GM21737 (cell line): Measurements from ENCODE around the gene ZNF783.
"Not testable (repeated sequence)": the region's sequence is repeated elsewhere in the genome, so short reads cannot be mapped to it uniquely, and the experiment has no call there.

Experiments used
- ATAC-seq: cut with Tn5 transposase; IDR thresholded peaks from one replicate; pipeline ENCODE4 v1.9.1; 2021; ENCODE audit warnings: mild to moderate bottlenecking, moderate library complexity; ENCODE audit not compliant: unreplicated experiment

ZNF783 gene

DNA sequence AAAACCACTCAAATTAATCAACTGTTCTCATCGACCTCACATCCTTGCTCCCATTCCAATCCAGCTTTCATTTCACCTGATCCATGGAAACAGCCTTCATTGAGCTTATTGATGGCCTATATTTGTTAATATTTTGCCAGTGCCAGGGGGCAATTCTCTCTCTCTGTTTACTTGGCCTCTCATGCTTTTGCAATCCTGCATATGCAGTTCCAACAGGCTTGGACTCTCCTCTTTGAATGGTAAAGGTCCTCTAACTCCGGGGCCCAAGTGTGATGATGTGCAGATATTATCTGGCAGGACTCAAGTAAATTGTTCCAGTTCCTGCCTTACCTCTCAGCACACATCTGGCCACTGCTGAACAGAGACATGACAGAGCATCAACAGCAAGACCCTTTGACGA is 67.3 kb downstream of the ZNF783 start:
- no peak for ATAC-seq

DNA sequence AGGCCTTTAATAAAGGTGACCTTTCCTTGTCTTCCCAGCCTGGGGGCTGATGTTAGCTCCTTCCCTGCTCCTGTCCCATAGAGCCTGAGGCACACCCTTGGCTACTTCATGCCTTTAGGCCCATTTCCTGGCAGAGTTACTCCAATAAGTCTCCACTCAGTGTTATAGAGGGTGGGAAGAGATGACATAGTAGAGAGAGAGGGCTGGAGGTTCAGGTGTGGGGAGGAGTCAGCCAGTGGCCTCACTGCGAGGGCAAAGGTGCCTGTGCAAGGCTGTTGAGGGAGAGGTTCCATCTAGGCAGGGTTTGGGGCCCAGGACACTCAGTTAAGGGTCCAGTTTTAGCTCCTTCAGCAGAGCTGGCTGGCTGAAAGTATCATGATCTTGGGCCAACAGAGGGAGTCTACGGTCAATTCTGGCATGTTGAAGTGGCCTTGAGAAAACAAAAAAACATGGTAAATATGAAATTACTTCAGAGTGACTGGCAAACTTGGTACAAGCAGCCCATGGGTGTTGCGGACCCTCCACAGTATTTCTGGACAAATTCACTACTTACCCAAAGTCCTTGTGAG is 67.9 kb downstream of the ZNF783 start:
- ATAC-seq = no peak

DNA sequence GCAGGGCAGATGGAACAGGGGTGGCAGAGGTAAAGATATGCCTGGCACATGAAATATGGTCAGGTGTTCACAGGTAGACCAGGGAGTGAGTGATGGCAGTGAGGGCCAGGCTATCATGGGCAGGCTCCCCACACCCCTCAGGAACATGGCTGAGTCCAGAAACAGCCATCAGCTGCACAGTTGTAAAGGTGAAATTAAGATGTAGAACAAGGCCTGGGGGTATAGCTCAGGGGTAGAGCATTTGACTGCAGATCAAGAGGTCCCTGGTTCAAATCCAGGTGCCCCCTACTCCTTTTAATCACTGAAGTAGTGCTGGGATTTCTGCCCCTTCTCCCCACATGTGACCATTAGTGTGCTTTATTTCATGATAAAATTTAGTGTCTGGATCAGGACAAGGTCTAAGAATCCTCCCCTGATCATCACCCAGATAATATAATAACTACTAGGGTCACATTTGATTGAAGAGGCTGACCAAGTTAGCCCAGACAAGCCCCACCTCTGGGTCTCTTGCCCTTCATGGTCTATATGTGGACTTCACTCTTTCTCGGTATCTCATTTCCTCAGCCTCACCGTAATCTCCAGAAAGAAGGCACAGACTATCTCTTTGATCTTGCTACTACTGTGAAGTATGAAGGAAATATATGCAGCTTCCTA is 69.0 kb downstream of the ZNF783 start:
- ATAC-seq = no peak

DNA sequence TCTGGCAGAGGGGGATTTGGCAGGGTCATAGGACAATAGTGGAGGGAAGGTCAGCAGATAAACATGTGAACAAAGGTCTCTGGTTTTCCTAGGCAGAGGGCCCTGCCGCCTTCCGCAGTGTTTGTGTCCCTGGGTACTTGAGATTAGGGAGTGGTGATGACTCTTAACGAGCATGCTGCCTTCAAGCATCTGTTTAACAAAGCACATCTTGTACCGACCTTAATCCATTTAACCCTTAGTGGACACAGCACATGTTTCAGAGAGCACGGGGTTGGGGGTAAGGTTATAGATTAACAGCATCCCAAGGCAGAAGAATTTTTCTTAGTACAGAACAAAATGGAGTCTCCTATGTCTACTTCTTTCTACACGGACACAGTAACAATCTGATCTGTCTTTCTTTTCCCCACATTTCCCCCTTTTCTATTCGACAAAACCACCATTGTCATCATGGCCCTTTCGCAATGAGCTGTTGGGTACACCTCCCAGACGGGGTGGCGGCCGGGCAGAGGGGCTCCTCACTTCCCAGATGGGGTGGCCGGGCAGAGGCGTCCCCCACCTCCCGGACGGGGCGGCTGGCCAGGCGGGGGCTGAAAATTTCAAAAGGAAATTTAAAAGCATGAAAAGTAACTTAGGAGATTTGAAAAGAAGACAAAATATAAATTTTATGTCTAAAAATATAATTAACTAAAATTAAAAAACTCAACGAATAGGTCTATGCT is 70.8 kb downstream of the ZNF783 start:
- not testable (repeated sequence) for ATAC-seq

DNA sequence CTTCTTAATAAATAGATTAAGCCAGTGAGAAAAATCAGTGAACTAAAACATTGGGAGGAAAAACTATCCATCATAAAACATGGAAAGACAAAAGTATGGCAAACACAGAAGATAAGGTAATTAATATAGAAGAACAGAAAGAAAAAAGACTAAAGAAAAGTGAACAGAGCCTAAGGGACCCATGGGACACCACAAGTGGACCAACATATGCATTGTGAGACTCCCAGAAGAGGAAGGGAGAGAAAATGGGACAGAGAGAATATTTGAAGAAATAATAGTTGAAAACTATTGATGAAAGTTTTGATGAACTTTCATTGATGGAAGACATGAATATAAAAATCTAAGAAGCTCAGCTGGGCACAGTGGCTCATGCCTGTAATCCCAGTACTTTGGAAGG is 71.3 kb downstream of the ZNF783 start:
- ATAC-seq = no peak

DNA sequence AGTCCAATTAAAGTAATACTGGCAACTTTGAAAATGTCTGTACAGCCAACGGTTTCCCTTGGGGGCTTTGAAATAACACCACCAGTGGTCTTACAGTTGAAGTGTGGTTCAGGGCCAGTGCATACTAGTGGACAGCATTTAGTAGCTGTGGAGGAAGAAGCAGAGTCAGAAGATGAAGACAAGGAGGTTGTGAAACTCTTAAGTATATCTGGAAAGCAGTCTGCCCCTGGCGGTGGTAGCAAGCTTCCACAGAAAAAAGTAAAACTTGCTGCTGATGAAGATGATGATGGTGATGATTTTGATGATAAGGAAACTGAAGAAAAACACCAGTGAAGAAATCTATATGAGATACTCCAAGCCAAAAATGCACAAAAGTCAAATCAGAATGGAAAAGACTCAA is 72.2 kb downstream of the ZNF783 start:
- ATAC-seq = no peak
